ENCODE data around the gene OR6Q1. TPM values are rescaled to one million over a fixed set of nuclear protein-coding genes. Genes with fewer than 3 reads are reported as not detected.
A peak's percentile ranks its signal among the peaks of the same experiment; 100 is the strongest.

Gene OR6Q1
- total RNA-seq, 1 donor from 2014 or later: not detected

DNA sequence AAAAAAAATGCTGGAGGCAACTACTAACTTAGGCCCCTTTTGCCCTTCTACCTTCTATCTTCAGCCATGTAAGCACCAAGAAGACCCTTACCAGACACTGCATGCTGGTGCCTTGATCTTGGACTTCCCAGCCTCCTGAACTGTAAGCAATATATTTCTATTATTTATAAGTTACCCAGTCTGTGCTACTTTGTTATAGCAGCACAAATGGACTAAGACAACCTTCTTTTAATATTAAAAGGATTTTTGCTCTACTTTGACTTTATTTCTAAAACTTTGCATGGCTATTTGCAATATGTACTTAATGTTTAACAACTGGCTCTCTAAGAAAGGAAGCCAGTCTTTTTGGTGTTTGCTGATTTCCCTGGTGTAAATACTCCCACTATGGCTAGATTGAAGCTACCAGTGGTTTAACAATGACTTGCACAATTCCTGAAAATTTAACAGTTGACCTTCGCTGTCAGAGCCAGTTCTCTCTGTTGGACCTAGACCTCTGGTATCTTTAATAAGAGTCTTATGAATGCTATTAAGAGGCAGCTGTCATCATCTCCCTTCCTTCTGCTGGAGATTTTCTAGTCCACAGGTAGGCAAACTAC, 25.2 kb downstream of the OR6Q1 start:
- intact Hi-C loops (cut with micrococcal nuclease): no loop called here
- DNase-seq (no peak), ATAC-seq (no peak)

DNA sequence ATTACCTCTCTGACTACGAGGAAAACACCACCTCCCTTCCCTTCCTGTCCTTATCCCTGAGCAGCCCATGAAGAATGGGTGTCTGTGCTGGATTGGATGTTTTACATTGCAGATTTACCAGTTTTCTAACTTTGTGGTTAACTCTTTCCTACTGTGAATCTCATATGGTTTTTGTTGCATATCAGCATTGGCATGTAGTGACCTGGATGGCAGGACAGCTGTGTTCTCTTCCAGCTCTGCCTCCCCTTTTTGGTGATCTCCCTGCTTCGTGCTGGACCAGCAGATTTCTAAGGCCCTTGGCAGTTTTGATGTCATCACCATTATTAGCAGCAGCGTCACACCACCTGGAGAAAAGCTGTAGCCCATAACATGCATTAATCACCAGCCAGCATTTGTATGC, 26.7 kb downstream of the OR6Q1 start:
- DNase-seq (no peak), ATAC-seq (no peak)
- intact Hi-C loops (cut with micrococcal nuclease): no loop called here

DNA sequence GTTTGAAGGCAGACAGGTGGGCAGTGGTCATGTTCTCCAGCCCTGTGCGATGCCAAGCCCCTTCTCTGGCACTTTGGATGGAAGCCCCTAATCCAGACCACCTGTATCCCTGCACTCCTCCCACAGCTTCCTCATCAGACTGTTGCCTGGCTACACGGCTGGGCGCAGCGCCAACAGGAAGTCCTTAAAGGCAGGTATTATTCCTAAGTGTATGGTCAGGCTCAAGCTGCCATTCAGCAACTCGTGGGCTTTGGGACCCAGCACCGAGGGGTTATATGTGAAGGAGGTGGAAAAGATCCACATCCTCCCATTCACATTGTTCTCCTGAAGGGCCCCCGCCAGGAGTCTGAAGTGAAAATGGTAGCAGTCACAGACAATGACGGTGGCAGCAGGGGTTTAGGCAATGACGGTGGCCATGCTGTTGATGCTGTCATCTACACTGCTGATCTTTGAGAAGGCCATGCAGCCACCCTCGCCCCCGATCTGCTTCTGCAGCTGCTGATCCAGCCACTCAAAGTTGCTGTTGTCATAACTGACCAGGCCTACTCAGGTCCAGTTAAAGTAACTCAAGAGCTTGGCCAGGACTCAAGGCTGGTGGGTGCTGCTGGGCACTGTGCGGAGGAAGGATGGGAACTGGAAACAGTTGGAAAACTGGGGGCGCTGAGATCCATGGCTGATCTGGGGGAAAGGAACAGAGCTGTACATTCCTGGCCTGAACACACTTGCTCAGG, 27.7 kb downstream of the OR6Q1 start:
- ATAC-seq (peak; percentile 69), DNase-seq (peak; percentile 35)
- intact Hi-C loops (cut with micrococcal nuclease): no loop called here

DNA sequence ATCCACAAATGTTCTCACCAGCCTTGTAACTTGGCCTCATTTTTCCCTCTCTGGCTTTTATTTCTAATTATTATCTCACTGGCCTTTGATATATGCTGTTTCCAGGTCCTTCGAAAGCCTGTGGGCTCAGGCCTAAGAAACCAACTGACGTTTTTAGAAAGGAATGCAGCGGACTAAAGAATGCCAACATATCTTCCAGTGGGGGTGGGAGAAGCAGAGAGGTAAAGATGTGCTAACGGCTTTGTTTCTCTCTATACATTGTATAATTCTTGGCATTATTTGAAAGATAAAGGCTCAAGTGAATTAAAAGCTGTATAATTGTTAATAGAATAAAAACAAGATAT, 28.2 kb downstream of the OR6Q1 start:
- DNase-seq (no peak), ATAC-seq (peak; percentile 90)
- intact Hi-C loops (cut with micrococcal nuclease): no loop called here

DNA sequence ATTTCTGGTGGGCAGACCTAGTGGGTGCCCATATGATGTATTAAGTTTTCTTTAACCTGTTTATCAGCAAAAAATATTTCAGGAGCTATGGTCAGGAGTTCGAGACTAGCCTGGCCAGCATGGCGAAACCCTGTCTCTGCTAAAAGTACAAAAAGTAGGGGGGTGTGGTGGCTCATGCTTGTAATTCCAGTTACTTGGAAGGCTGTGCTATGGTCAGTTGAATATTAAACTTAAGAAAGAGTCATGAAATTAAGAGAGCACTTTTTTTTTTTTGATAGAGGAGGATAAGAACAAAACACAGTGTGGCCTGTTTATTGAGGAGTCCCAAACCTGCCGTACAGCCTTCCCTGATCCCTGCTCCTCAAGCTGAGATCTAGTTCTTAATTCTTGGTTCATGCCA, 29.8 kb downstream of the OR6Q1 start:
- no peak for DNase-seq

DNA sequence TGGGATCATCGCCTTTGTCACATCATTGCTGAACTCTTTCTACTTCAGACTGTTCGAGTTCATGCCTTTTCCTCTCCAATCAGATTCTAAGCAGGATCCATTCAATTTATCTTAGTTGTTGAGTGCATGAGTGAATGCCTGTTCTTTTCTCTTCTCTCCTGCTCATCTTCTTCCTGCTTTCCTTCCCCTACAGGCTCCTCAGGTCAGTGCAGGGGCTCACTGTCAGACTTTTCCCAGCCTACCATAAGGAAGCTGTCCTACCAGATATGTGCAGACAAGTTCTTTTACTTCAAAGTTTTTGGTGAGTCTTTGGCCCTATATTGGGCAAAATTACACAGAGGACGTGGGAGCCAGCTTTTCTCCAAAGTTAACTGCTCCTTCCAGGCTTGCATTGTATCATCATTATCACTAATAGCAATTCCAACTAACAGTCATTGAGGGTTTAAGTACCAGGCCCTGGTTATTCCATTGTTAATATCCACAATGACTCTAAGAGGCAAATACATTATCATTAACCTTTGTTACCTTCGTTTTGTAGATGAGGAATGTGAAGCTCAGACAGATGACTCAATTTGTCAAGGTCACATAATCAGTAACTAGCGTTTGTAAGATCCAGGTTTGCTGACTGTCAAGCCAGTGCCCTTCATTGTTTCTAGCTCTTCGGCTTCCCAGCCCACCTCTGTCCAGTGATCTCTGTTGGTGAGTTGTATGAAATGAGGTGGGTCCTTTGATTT, 30.4 kb downstream of the OR6Q1 start:
- intact Hi-C loops (cut with micrococcal nuclease): no loop called here
- ATAC-seq: no peak
- DNase-seq: no peak

More for the DNA sequence above, 29.8 kb downstream of the OR6Q1 start:
- intact Hi-C loops (cut with micrococcal nuclease): no loop called here
- no peak for ATAC-seq

DNA sequence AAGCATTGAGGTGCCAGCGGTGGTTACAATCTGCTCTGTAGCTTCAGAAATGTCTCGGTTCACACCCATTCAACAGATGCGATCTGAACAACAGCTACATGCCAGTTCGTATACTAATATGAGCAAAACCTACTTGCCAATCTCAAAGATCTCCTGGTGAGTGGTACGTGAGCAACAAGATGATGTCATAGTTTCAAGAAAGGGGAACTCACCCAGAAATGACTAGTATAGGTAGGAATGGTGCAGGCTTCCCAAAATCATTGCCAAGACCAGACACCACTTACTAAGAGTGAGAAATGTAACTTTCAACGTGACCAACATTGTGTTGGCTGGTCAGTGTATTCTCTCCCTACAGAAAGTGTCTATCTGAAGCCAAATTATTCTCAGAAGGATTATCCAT, 31.1 kb downstream of the OR6Q1 start:
- no peak for ATAC-seq
- DNase-seq: no peak
- intact Hi-C loops (cut with micrococcal nuclease): no loop called here

DNA sequence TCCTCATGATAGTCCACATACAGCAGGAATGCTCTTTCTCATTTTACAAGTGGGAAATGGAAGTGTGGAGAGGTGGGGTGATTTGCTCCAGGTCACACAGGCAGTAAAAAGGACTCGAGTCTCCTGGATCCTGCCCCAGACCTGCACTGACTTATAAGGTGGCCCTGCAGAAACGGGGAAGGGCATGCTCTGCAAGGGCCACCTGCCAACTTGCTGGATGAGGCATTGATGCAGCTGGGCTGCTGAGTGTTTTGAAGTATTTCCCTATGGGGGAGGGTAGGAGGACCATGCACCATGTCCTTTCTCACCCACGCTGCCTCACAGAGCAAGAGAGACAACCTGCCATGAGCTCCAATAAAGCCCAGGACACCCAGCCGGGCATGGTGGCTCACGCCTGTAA, 36.9 kb downstream of the OR6Q1 start:
- ATAC-seq: peak; percentile 34
- intact Hi-C loops (cut with micrococcal nuclease): no loop called here

DNA sequence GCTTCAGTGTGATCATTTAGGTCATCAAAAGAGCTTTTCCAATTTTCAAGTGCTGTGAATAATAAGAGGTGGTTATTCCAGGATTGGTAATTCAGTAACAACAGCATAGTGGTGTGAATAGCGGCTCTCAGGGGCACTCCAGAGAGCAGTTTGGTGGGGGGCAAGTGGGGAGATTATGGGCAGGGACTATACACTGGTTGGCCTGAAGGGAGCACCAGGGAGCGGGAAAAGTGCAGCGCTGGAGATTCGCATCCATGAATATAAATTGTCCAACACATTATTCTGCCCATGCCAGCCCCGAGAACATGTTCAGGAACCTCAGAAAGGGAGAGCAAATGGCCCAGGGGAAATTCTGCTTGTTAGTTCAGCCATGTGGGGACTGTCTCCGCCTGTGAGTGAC, 37.9 kb downstream of the OR6Q1 start:
- intact Hi-C loops (cut with micrococcal nuclease): no loop called here
- no peak for ATAC-seq
- no peak for DNase-seq

More for the DNA sequence above, 36.9 kb downstream of the OR6Q1 start:
- no peak for DNase-seq

DNA sequence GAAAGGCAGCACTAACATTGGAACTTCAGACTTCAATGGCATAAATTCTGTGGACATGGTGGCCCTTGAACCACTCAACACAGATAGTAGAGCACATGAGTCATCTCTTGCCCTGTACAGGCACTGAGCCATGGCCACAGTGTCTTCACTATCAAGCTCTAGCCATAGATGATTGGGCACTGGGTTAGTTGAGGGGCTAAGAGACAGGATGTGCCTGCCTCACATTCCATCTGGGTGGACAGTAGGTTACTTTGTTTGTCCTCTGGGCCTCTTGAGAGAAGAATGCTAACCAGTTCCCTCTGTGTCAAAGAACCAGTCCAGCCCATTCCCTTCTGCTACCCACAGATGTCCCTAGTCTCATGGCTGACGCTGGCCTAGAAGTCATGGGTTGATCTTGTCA, 39.8 kb downstream of the OR6Q1 start:
- intact Hi-C loops (cut with micrococcal nuclease): no loop called here
- ATAC-seq (no peak), DNase-seq (no peak)

DNA sequence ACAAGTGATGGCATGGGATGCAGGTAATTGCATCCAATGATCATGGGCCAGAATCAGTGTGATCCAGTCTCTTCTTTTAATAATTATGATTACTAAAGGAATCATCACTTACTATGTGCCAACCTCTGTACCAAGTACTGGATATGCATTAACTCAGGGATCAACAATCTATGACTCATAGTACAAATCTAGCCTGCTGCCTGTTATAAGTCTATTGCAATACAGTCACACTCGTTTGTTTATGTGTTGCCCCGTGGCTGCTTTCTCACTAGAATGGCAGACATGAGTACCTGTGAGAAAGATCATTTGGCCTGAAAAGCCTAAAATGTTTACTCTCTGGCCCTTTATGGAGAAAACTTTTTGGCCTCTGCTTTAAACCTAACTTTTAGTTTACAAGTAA, 45.0 kb downstream of the OR6Q1 start:
- intact Hi-C loops (cut with micrococcal nuclease): no loop called here
- no peak for DNase-seq
- no peak for ATAC-seq

Other genes with a start within 250 kb of the OR6Q1 start
- gene OR9Q1, start 7.1 kb upstream of the OR6Q1 start, total RNA-seq: not detected
- gene OR9I1, start 94.6 kb downstream of the OR6Q1 start, total RNA-seq: not detected
- gene OR9Q2, start 158.1 kb downstream of the OR6Q1 start, total RNA-seq: not detected
- gene OR1S2, start 173.2 kb downstream of the OR6Q1 start, total RNA-seq: not detected
- gene OR1S1, start 181.8 kb downstream of the OR6Q1 start, total RNA-seq: not detected
- gene OR10Q1, start 198.0 kb downstream of the OR6Q1 start, total RNA-seq: not detected
- not detected for gene OR10W1, start 237.3 kb downstream of the OR6Q1 start, total RNA-seq

All from left ventricle myocardium superior (tissue), 1 donor.